ENCODE data around the gene SNTG2. TPM values are rescaled to one million over a fixed set of nuclear protein-coding genes. Genes with fewer than 3 reads are reported as not detected.

The SNTG2 gene
- total and polyA plus RNA-seq, 2 donors (not counting 3 experiments of a cell fraction or from before 2014, with no cell fraction given): not detected

DNA sequence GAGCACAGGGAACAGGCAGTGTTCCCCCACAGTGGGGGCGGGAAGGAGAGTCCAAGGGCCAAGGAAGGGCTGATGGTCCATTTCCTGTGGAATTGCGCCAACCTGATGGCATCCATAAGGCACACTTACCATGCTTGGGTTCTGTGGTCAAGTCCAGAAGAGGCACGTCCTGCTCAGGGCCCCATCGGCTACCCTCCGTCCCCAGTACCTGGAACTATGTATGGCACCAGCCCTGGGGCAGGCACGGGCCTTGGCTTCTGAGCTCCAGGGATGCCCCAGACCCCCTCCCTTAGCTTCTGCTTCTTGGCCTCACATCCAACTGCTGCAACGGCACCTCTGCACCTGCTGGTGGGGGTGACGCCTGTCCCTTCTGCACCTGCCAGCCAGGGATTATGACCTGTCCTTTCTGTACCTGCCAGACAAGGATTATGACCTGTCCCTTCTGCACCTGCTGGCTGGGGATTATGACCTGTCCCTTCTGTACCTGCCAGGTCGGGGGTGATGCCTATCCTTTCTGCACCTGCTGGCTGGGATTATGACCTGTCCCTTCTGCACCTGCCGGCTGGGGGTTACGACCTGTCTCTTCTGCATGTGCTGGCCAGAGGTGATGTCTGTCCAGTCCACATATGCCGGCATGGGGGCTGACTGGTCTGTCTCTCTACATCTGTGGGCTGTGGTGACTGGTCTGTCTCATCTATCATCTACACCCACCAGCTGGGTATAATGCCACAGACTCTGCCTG lies 45.4 kb upstream of the SNTG2 start:
- dilution Hi-C loops (cut with MboI; ENCODE audit: extremely low pct_ligation_motif_present, low sequenced_read_pairs) (no loop called here), intact Hi-C loops (cut with micrococcal nuclease) (no loop called here)
- no peak overlapping the region for H3K27ac ChIP-seq (ENCODE audit: insufficient read depth, low read depth, low read length)
- H4K20me1 ChIP-seq (replicated peaks; ENCODE audit: control insufficient read depth, extremely low read depth, insufficient read depth, low read length): no peaks in the 10 kb centered on the region
- ChIA-PET CTCF (no interaction called here), POLR2A (no interaction called here)
- H3K9ac ChIP-seq (replicated peaks; ENCODE audit: extremely low read depth, insufficient read depth, low read length): no peak overlapping the region
- H3K4me2 ChIP-seq (ENCODE audit: insufficient read depth, low read length): no peak overlapping the region
- no peak overlapping the region for H3K4me3 ChIP-seq (replicated peaks in 1 of 3; ENCODE audit: insufficient read depth in 1 of 3, low read depth in 1 of 3, low read length in 3 of 3)
- peaks cover 6% of the 10 kb centered on the region for H3K9me3 ChIP-seq (replicated peaks; ENCODE audit: control insufficient read depth, insufficient read depth, low read length)
- no peaks in the 10 kb centered on the region for H3K9me1 ChIP-seq (replicated peaks; ENCODE audit: control insufficient read depth, extremely low read depth, insufficient read depth, low read length)
- no peak for FAIRE-seq
- no peaks in the 10 kb centered on the region for H3K36me3 ChIP-seq (ENCODE audit: control insufficient read depth in 2 of 2, extremely low read depth in 1 of 2, insufficient read depth in 2 of 2, low read length in 2 of 2)
- H2AFZ ChIP-seq (ENCODE audit: low read depth, low read length): no peak overlapping the region
- TF ChIP-seq, protein P1, sequence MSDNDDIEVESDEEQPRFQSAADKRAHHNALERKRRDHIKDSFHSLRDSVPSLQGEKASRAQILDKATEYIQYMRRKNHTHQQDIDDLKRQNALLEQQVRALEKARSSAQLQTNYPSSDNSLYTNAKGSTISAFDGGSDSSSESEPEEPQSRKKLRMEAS (IDR thresholded peaks at IDR 0.05; ENCODE audit: insufficient read depth, insufficient read length): no peak
- TF ChIP-seq EZH2 (IDR thresholded peaks at IDR 0.05; ENCODE audit: borderline replicate concordance, low read depth, low read length, severe bottlenecking) (no peak), MYC (IDR thresholded peaks at IDR 0.05; ENCODE audit: low read depth, low read length) (no peak), JUN (IDR thresholded peaks at IDR 0.05; ENCODE audit: borderline replicate concordance, insufficient read depth, insufficient read length, low read depth) (no peak), POLR2AphosphoS5 (IDR thresholded peaks at IDR 0.05; ENCODE audit: insufficient read depth, low read depth, low read length) (no peak), GATA2 (IDR thresholded peaks at IDR 0.05; ENCODE audit: insufficient read depth, insufficient read length, low read depth, low read length) (no peak), POLR2A (IDR thresholded peaks at IDR 0.05; ENCODE audit: low read depth, low read length) (no peak), FOS (IDR thresholded peaks at IDR 0.05; ENCODE audit: borderline replicate concordance, insufficient read depth, low read length) (no peak)
- TF ChIP-seq, protein P2, sequence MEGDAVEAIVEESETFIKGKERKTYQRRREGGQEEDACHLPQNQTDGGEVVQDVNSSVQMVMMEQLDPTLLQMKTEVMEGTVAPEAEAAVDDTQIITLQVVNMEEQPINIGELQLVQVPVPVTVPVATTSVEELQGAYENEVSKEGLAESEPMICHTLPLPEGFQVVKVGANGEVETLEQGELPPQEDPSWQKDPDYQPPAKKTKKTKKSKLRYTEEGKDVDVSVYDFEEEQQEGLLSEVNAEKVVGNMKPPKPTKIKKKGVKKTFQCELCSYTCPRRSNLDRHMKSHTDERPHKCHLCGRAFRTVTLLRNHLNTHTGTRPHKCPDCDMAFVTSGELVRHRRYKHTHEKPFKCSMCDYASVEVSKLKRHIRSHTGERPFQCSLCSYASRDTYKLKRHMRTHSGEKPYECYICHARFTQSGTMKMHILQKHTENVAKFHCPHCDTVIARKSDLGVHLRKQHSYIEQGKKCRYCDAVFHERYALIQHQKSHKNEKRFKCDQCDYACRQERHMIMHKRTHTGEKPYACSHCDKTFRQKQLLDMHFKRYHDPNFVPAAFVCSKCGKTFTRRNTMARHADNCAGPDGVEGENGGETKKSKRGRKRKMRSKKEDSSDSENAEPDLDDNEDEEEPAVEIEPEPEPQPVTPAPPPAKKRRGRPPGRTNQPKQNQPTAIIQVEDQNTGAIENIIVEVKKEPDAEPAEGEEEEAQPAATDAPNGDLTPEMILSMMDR (IDR thresholded peaks at IDR 0.05; ENCODE audit: extremely low read depth in 1 of 2, insufficient read depth in 1 of 2, low read depth in 1 of 2, low read length in 2 of 2): no peak
- DNase-seq (ENCODE audit: low read depth, low spot score): no peak
- no peaks in the 10 kb centered on the region for H3K79me2 ChIP-seq (ENCODE audit: control insufficient read depth, insufficient read depth, low read length)
- H3K27me3 ChIP-seq (ENCODE audit: control insufficient read depth in 2 of 2, insufficient read depth in 2 of 2, low read length in 2 of 2): no peaks in the 10 kb centered on the region
- H3K4me1 ChIP-seq (ENCODE audit: control insufficient read depth, extremely low read depth, insufficient read depth, low read length): no peaks in the 10 kb centered on the region
- no TSS peak for BruUV-seq (replicated peaks)
